HEK293 (cell line): ENCODE measurements around the gene SLC7A10.

Experiments used
- BCL11A ChIP-seq: fragments of 450-650 bp; formaldehyde crosslinking; IDR thresholded peaks from 2 replicates; pipeline ENCODE4 v1.5.1; 2016; ENCODE audit warnings: low read depth, missing biosample characterization, missing genetic modification characterization
- GLI4 ChIP-seq: fragments of 450-650 bp; formaldehyde crosslinking; IDR thresholded peaks from 2 replicates; pipeline ENCODE4 v1.5.1; 2016; ENCODE audit warnings: missing biosample characterization, missing genetic modification characterization
- ZBTB7A ChIP-seq: fragments of 450-650 bp; formaldehyde crosslinking; IDR thresholded peaks from 2 replicates; pipeline ENCODE4 v1.5.1; 2016; ENCODE audit warnings: low read depth, missing biosample characterization, missing genetic modification characterization
- ZNF239 ChIP-seq: fragments of 450-650 bp; formaldehyde crosslinking; IDR thresholded peaks from 2 replicates; pipeline ENCODE4 v1.5.1; 2016; ENCODE audit warnings: missing biosample characterization, missing genetic modification characterization
- ZNF473 ChIP-seq: fragments of 450-650 bp; formaldehyde crosslinking; IDR thresholded peaks from 2 replicates; pipeline ENCODE4 v1.5.1; 2017; ENCODE audit warnings: missing biosample characterization, missing genetic modification characterization
- TF ChIP-seq, protein P1 (sequence below): fragments of 450-650 bp; formaldehyde crosslinking; IDR thresholded peaks from 2 replicates; pipeline ENCODE4 v1.5.1; 2016; ENCODE audit warnings: missing biosample characterization, missing genetic modification characterization
- TF ChIP-seq, protein P2 (sequence below): fragments of 450-650 bp; formaldehyde crosslinking; conservative IDR thresholded peaks from 2 replicates; pipeline ENCODE4 v1.5.1; 2016; ENCODE audit warnings: low read depth, missing biosample characterization, missing genetic modification characterization
- TF ChIP-seq, protein P3 (sequence below): fragments of 450-650 bp; formaldehyde crosslinking; IDR thresholded peaks from 2 replicates; pipeline ENCODE4 v1.5.1; 2016; ENCODE audit warnings: missing biosample characterization, missing genetic modification characterization
- TF ChIP-seq, protein P4 (sequence below): sonication (generic); formaldehyde crosslinking; IDR thresholded peaks from 2 replicates; pipeline ENCODE4 v1.8.1; 2022; ENCODE audit warnings: mild to moderate bottlenecking, moderate library complexity, missing genetic modification reagents
- TF ChIP-seq, protein P5 (sequence below): fragments of 450-650 bp; formaldehyde crosslinking; IDR thresholded peaks from 2 replicates; pipeline ENCODE4 v1.5.1; 2016; ENCODE audit warnings: missing biosample characterization, missing genetic modification characterization

DNA sequence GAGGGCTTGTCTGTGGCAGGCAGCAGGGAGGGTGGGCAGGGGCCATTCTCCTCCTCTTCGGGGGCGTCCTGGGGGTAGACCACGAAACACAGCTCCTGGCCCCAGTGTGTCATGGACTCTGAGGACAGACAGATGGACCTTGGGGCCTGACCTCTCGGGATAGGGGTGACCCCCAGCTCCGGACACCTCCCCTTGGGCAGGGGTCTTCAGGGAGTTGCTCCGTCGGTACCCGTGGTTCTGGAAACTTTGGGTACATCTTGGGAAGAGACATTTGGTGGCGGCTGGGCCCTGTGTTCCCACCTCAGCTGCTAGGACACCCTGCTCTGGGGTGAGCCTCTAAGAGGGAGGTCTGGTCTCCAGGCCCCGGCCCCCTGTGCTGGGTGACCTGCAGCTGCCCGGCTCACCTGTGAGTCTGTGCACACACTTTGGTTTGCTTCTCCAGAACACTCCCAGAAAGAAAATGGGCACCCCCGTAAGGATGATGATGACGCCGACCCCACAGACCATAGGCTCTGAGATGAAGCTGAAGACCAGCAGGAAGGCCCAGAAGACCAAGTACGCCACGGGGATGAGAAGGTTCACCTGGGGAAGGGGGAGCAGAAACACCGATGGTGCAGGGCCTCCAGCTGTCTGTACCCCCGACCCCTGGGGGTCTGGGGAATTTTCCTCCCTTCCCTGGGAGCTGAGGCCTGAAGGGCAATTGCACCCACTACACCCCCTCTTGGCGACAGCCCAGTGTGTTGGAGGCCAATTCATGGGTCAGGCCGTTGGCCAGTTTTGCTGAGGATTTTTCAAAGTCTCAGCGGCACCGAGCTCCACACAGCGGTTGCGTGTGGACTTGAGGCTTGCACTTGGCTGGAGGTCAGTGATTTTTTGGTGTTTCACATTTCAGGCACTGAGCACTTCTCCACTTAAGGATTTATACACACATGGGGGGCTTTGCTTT is 16.5 kb downstream of the SLC7A10 start:
- TF ChIP-seq GLI4 (tag by site-specific recombination) (no peak), ZNF239 (tag by site-specific recombination) (no peak), BCL11A (tag by site-specific recombination) (no peak), ZBTB7A (tag by site-specific recombination) (no peak), ZNF473 (tag by site-specific recombination) (no peak)
- TF ChIP-seq, protein P1, sequence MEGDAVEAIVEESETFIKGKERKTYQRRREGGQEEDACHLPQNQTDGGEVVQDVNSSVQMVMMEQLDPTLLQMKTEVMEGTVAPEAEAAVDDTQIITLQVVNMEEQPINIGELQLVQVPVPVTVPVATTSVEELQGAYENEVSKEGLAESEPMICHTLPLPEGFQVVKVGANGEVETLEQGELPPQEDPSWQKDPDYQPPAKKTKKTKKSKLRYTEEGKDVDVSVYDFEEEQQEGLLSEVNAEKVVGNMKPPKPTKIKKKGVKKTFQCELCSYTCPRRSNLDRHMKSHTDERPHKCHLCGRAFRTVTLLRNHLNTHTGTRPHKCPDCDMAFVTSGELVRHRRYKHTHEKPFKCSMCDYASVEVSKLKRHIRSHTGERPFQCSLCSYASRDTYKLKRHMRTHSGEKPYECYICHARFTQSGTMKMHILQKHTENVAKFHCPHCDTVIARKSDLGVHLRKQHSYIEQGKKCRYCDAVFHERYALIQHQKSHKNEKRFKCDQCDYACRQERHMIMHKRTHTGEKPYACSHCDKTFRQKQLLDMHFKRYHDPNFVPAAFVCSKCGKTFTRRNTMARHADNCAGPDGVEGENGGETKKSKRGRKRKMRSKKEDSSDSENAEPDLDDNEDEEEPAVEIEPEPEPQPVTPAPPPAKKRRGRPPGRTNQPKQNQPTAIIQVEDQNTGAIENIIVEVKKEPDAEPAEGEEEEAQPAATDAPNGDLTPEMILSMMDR (tag by site-specific recombination): no peak
- TF ChIP-seq, protein P2, sequence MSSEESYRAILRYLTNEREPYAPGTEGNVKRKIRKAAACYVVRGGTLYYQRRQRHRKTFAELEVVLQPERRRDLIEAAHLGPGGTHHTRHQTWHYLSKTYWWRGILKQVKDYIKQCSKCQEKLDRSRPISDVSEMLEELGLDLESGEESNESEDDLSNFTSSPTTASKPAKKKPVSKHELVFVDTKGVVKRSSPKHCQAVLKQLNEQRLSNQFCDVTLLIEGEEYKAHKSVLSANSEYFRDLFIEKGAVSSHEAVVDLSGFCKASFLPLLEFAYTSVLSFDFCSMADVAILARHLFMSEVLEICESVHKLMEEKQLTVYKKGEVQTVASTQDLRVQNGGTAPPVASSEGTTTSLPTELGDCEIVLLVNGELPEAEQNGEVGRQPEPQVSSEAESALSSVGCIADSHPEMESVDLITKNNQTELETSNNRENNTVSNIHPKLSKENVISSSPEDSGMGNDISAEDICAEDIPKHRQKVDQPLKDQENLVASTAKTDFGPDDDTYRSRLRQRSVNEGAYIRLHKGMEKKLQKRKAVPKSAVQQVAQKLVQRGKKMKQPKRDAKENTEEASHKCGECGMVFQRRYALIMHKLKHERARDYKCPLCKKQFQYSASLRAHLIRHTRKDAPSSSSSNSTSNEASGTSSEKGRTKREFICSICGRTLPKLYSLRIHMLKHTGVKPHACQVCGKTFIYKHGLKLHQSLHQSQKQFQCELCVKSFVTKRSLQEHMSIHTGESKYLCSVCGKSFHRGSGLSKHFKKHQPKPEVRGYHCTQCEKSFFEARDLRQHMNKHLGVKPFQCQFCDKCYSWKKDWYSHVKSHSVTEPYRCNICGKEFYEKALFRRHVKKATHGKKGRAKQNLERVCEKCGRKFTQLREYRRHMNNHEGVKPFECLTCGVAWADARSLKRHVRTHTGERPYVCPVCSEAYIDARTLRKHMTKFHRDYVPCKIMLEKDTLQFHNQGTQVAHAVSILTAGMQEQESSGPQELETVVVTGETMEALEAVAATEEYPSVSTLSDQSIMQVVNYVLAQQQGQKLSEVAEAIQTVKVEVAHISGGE: no peak
- TF ChIP-seq, protein P3, sequence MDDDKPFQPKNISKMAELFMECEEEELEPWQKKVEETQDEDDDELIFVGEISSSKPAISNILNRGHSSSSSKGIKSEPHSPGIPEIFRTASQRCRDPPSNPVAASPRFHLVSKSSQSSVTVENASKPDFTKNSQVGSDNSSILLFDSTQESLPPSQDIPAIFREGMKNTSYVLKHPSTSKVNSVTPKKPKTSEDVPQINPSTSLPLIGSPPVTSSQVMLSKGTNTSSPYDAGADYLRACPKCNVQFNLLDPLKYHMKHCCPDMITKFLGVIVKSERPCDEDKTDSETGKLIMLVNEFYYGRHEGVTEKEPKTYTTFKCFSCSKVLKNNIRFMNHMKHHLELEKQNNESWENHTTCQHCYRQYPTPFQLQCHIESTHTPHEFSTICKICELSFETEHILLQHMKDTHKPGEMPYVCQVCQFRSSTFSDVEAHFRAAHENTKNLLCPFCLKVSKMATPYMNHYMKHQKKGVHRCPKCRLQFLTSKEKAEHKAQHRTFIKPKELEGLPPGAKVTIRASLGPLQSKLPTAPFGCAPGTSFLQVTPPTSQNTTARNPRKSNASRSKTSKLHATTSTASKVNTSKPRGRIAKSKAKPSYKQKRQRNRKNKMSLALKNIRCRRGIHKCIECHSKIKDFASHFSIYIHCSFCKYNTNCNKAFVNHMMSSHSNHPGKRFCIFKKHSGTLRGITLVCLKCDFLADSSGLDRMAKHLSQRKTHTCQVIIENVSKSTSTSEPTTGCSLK (tag by site-specific recombination): no peak
- TF ChIP-seq, protein P4, sequence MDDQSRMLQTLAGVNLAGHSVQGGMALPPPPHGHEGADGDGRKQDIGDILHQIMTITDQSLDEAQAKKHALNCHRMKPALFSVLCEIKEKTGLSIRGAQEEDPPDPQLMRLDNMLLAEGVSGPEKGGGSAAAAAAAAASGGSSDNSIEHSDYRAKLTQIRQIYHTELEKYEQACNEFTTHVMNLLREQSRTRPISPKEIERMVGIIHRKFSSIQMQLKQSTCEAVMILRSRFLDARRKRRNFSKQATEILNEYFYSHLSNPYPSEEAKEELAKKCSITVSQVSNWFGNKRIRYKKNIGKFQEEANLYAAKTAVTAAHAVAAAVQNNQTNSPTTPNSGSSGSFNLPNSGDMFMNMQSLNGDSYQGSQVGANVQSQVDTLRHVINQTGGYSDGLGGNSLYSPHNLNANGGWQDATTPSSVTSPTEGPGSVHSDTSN: no peak
- TF ChIP-seq, protein P5, sequence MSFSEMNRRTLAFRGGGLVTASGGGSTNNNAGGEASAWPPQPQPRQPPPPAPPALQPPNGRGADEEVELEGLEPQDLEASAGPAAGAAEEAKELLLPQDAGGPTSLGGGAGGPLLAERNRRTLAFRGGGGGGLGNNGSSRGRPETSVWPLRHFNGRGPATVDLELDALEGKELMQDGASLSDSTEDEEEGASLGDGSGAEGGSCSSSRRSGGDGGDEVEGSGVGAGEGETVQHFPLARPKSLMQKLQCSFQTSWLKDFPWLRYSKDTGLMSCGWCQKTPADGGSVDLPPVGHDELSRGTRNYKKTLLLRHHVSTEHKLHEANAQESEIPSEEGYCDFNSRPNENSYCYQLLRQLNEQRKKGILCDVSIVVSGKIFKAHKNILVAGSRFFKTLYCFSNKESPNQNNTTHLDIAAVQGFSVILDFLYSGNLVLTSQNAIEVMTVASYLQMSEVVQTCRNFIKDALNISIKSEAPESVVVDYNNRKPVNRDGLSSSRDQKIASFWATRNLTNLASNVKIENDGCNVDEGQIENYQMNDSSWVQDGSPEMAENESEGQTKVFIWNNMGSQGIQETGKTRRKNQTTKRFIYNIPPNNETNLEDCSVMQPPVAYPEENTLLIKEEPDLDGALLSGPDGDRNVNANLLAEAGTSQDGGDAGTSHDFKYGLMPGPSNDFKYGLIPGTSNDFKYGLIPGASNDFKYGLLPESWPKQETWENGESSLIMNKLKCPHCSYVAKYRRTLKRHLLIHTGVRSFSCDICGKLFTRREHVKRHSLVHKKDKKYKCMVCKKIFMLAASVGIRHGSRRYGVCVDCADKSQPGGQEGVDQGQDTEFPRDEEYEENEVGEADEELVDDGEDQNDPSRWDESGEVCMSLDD (tag by site-specific recombination): no peak
